Activated CD4-positive, alpha-beta T cell treated with anti-CD3 and anti-CD28 coated beads, Interleukin-2, amount 50 U/mL, for 24 hours (primary cell): ENCODE results near the gene LRRC2.
"Not testable (repeated sequence)": the region's sequence is repeated elsewhere in the genome, so short reads cannot be mapped to it uniquely, and the experiment has no call there.

Experiments
- DNase-seq, 2 donors: peaks; one replicate each; pipeline ENCODE4 v3.0.0-alpha.2; 2020; ENCODE audit warnings: low read depth in 1 of 2, low spot score in 1 of 2

LRRC2 gene

DNA sequence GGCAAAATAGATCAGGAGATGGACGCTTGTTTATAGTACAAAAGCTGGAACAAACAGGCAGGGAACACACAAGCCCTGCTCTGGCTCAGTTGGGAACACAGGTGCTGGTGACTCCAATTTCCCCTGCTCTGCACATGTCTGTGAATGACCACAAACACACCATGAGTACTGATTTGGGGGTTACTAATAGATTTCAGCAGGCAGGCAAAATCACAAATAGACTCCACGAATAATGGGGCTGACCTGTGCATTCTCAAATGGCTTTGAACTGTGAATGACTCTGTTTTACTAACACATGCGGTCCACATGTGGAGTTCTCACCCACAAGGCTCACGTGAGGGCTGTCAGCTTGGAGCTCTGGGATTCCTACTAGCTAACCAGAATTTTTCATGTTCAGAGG lies 64.4 kb downstream of the LRRC2 start:
- no peak for DNase-seq

DNA sequence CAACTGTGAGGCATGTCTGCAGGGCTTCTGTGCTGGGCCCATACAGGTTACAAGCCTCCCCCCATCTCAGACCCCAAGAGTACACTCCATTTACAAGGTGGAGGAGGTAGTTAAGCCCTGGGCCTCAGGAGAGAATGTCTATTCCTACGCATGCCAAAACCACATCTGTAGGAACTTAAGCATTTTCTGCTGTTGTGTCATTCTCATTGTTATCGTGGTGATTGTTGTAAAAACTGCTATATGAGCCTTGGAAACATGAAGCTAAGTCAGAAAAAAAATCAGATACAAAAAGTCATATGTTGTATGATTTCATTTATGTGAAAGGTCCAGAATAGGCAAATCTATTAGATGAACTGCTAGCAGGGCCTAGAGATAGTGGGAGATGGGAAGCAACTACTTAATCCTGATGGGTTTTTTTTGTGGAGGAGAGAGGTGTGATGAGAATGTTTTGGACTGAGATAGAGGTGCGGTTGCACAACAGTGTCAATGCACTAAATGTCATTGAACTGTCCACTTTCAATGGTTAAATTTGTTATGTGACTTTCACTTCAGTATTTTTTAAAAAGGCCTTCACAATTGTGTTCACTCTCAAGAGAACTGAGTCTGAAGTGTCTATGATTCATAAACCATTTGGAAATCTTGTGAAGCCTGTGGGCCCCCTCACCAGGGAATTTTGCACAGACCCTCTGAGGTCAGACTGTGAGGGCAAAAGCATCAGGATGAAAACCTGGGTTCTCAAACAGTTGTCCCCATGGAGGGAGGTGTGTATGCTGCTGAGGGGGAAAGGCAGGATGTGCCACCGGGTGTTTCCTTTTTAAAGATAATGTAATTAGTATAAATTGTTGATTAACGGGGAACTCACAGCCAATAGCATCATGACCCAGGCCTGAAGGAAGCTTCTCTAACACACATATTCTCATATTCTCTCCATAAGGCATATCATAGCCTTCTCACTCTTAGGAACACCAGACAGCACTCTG lies 65.2 kb downstream of the LRRC2 start:
- no peak for DNase-seq

DNA sequence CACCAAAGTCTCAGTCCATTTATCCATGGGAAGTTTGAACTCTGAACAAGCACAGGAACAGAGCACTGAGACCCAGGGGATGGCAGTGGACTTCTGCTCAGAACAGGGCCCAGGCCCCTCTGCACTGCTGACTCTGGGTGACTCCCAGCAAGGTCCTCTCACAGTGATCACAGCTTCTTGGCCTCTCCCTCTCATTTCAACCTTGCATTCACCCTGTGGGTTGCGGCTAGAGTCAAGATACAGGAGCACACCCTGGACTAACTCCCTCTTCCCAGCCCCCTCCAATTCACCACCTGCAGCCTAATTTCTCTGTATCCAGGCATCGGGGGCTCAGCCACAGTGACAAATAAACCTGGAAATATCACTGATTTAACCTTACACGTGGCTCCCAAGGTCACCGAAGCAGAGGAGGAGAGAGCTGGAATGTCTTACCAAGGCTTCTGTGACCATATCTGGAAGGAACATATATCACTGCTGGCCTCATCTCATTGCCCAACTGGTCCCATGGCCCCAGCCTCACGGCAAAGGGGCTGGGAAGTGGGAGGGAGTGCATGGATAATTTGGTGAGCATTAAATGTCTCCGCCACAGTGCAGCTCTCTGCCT lies 67.1 kb downstream of the LRRC2 start:
- no peak for DNase-seq

GRCh38 chr3:46497556-46498265 lies 68.4 kb downstream of the LRRC2 start, which contains the start of gene RTP3:
RTP3 (plus strand) TSS chr3:46497976; CDS start chr3:46498063, 87 bp downstream.
- DNase-seq, result no peak

- DNase-seq, result peak in 1 of 2 donors; percentile 35
Observed at GRCh38 chr3:46496746-46497555, 69.2 kb downstream of the LRRC2 start.

DNA sequence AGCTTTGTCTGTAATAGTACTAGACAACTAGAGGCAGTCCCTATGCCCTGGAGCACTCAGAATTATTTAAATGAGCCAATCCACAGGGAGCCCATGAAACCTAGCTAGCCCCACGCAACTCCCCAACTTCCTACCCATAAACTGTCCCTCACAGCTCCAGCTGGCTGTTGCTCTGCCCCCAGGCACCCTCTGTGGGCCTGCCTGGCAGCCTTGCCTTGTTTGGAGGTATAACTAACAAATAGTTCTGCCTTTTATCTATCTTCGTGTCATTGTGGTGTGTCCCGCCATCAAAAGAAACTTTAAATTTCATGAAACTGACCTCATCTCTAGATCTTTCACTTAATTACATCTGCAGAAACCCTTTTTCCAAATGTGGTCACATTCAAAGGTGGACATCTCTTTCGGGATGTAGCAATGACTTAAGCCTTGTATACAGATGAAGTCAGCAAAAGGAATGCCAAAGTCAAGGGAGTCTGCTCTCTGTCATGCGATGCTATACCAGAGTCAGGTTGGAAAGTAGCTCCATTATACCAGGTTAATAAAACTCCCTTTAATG lies 70.1 kb downstream of the LRRC2 start:
- DNase-seq, result no peak

GRCh38 chr3:46494491-46494890 lies 71.6 kb downstream of the LRRC2 start:
- DNase-seq, result not testable (repeated sequence)

DNA sequence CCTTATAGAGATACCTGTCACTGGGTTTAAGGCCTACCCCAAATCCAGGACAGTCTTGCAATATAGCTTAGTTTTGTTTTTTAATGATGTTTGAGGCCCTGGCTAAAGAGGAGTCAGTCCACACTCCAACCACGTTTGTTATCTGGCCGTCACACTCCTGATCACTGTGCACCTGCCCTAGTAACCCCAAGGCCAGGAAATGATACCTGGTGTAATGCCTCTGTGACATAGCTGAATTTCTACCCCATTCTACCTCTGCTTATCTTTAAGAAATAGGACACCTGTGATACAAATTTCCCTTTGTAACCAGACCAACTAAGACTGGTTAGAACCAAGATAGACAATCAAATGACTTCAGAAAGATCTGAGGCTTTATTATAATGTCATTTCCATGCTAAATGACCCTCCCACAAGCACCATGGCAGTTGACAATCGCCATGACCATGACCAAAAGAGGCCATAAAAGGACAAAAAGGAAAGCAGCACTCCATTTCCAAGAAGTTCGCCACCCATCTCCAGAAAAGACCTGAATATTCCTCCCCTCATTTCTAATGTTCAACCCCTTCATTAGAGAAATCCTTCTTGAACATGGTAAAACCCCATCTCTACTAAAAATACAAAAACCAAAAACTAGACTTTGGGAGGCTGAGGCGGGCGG lies 73.1 kb downstream of the LRRC2 start:
- DNase-seq, result no peak

GRCh38 chr3:46491089-46492070 lies 74.7 kb downstream of the LRRC2 start:
- no peak for DNase-seq

DNA sequence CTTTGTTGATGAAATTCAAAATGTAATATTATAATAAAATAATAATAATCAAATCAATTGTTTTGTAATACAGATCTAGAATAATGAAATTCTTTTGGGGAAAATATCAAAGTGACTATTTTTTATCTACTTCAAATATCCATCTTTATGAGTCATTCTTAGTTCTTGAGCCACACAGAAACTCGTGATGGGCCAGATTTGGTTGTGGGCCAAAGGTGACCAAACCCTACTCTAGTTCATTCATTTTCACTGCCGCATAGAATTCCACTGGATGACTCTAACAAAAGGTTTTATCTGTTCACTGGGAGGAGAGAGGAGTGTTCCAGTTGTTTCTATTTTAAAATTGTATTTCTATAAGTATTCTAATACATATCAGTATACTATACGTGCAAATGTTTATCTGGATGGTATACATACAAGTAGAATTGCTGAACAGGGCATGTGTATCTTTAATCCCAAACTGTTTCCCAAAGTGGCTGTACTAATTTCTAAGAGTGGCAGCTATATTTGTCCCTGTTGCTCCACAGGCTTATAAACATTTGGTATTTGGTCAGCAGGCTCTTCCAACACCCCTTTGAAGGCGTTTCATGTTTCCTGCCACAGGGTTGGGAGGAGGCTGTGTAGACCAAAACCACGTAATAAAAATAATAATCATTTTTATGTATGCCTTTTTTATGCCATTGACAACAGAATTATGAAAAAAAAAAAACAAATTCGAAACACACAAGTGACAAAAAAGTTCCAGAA lies 75.6 kb downstream of the LRRC2 start:
- no peak for DNase-seq

DNA sequence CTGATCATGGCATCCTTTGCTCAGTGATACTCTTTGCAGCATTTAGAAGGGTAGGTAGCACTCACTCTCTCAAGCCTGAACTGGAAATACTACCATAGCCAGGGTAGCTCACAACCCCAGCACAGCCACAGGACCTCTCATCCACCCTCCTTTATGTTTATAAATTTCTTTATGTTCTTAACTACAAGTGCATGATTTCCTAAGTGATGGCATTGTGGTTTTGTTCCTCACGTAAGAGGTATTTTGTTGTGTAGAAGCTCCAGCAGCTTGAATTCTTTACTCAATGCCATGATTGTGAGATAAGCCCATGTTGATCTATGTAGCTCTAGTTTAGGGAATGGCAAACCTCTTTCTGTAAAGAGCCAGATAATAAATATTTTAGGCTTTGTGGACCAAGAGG lies 76.2 kb downstream of the LRRC2 start:
- no peak for DNase-seq

DNA sequence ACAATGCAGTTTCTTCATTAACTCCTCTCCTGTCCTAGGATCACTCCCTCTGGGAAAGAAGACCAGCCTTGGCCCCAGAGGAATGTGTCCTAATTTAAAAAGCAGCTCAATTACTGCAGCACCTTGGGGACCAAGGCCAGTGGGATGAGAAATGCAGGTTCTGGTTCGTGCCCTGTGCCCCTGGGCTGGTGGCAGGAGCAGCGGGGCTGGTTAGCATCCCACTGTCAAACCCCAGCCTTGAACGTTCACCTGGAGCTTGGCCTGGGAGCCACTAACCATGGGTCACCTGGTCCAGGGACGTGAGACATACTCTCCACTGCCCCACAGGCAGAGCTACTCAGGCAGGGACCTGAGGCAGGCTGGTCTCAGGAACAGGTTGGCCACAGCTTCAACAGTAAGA lies 76.7 kb downstream of the LRRC2 start:
- DNase-seq, result no peak

- DNase-seq, result peak; percentile 84 to 89
Observed at GRCh38 chr3:46488735-46489361, 77.3 kb downstream of the LRRC2 start.

DNA sequence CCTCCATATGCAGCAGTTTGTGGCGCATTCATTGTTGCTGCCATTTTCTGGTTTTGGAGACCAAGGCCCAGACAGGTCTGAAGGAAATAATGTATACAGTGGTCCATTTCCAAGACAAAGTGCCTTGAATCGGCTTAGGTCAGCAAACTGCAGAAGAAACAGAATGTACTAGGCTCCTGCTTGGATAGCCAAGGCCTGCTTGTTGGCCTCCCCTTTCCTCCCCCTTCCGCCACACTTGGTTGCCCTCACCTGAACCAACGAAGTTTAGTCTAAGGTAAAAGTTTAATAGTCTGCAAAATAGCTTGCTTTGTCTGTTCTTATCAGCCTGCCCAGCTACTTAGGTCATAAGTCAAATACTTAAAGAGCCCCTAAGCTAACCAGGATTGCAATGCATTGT lies 80.3 kb downstream of the LRRC2 start:
- no peak for DNase-seq

DNA sequence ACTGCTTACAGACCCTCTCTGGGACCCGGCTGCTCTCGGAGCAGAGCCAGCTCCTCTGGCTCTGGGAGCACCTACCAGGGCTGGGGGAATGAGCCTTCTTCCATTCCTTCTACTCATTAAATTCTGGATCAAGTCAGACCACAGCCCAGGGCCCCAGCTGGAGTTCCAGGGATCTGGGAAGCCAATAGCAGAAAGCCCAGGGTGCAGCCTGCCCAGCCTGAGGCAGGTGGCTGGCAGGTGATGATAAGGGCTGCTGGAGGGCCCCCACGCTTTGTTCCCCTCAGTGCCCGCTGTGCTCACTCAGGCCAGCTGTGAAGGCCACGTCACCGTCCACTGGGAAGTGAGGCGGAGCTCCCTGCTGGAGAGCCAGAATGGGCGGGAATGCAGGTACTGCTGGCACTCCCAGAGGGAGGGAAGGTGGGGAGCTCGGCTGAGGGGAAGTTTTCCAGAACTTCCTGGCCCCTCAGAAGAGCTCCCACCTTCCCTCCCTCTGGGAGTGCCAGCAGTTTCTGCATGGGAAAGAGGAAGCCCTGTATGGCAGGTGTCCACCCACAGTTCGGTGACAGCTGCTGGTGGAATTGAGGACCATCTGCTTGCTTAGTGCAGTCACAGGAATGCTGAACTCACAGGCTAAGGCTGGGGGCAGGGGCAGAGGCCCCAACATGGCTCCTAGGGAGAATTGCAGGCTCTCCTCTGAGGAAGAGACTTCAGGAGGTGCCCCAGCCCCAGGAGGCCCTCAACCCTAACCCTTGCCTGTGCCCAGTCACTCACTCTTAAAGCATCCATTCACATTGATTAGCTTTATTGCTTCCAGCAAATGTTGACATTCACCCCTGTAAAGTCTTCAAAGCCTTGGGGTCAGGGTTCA lies 81.0 kb downstream of the LRRC2 start:
- no peak for DNase-seq

GRCh38 chr3:46484388-46484787 lies 81.7 kb downstream of the LRRC2 start:
- DNase-seq, result no peak

- DNase-seq, result no peak
Observed at GRCh38 chr3:46483825-46484224, 82.3 kb downstream of the LRRC2 start.
